Liver (tissue), 9 donors: ENCODE data around the gene ZNF512. TPM values are rescaled to one million over a fixed set of nuclear protein-coding genes. Genes with fewer than 3 reads are reported as not detected.

Source experiments
- DNase-seq: peaks from one replicate; pipeline ENCODE4 v3.0.0-alpha.2; 2017; ENCODE audit warnings: low spot score
- H3K27ac ChIP-seq, 2 donors: one replicate each; pipeline ENCODE4 v1.7.0; 2013; ENCODE audit warnings: inconsistent platforms in 2 of 2, low read length in 2 of 2, control low read depth in 1 of 2, low read depth in 1 of 2, mild to moderate bottlenecking in 1 of 2
- H3K27me3 ChIP-seq, 4 donors: one replicate each; pipeline versions ENCODE4 v1.6.1 to v1.7.0; 2013; ENCODE audit warnings: low read length in 3 of 4, inconsistent platforms in 1 of 4, mild to moderate bottlenecking in 1 of 4, moderate library complexity in 1 of 4; ENCODE audit not compliant: control insufficient read depth in 4 of 4, insufficient read depth in 4 of 4
- H3K36me3 ChIP-seq, 4 donors: one replicate each; pipeline versions ENCODE4 v1.6.1 to v1.7.0; 2013; ENCODE audit warnings: low read length in 3 of 4, mild to moderate bottlenecking in 3 of 4, low read depth in 1 of 4, moderate library complexity in 1 of 4; ENCODE audit not compliant: control insufficient read depth in 4 of 4, insufficient read depth in 3 of 4
- H3K4me1 ChIP-seq, 4 donors: one replicate each; pipeline versions ENCODE4 v1.6.1 to v1.7.0; 2013; ENCODE audit warnings: low read length in 3 of 4, mild to moderate bottlenecking in 3 of 4, moderate library complexity in 1 of 4; ENCODE audit not compliant: control insufficient read depth in 4 of 4, insufficient read depth in 4 of 4
- H3K4me3 ChIP-seq, 3 donors: one replicate each; pipeline versions ENCODE4 v1.6.1 to v1.7.0; 2013; ENCODE audit warnings: low read length in 3 of 3, control low read depth in 1 of 3, low read depth in 1 of 3, mild to moderate bottlenecking in 1 of 3
- H3K9ac ChIP-seq, 2 donors: one replicate each; pipeline ENCODE4 v1.7.0; 2013; ENCODE audit warnings: low read length in 2 of 2, mild to moderate bottlenecking in 2 of 2, moderate library complexity in 2 of 2, control low read depth in 1 of 2, low read depth in 1 of 2
- H3K9me3 ChIP-seq, 4 donors: one replicate each; pipeline versions ENCODE4 v1.6.1 to v1.7.0; 2013; ENCODE audit warnings: low read length in 3 of 4; ENCODE audit not compliant: control insufficient read depth in 4 of 4
- ATF3 ChIP-seq: IDR thresholded peaks from 2 replicates; pipeline ENCODE4 v1.6.1; 2016; ENCODE audit warnings: antibody characterized with exemption
- CTCF ChIP-seq: fragments of 150-350 bp; IDR thresholded peaks from 2 replicates; pipeline ENCODE4 v1.5.1; 2017; ENCODE audit warnings: improper control_type of control experiment, low read depth, low read length; ENCODE audit not compliant: missing input control
- FOXA1 ChIP-seq: IDR thresholded peaks from 2 replicates; pipeline ENCODE4 v1.6.1; 2016; ENCODE audit warnings: antibody characterized with exemption
- FOXA2 ChIP-seq: IDR thresholded peaks from 2 replicates; pipeline ENCODE4 v1.6.1; 2016; ENCODE audit warnings: antibody characterized with exemption
- GABPA ChIP-seq, 2 donors: IDR thresholded peaks in 1 of 2; conservative IDR thresholded peaks in 1 of 2; 2 replicates each; pipeline ENCODE4 v1.6.1; 2016; ENCODE audit warnings: antibody characterized with exemption in 2 of 2, mild to moderate bottlenecking in 1 of 2, moderate library complexity in 1 of 2
- HNF4G ChIP-seq: IDR thresholded peaks from 2 replicates; pipeline ENCODE4 v1.6.1; 2016; ENCODE audit warnings: antibody characterized with exemption
- JUND ChIP-seq, 2 donors: IDR thresholded peaks; 2 replicates each; pipeline ENCODE4 v1.6.1; 2016; ENCODE audit warnings: antibody characterized with exemption in 2 of 2
- NR2F2 ChIP-seq: IDR thresholded peaks from 2 replicates; pipeline ENCODE4 v1.6.1; 2016; ENCODE audit warnings: antibody characterized with exemption
- RAD21 ChIP-seq, 2 donors: IDR thresholded peaks; 2 replicates each; pipeline ENCODE4 v1.6.1; 2016; ENCODE audit warnings: antibody characterized with exemption in 2 of 2, mild to moderate bottlenecking in 2 of 2
- REST ChIP-seq: IDR thresholded peaks from 2 replicates; pipeline ENCODE4 v1.6.1; 2016; ENCODE audit warnings: antibody characterized with exemption, mild to moderate bottlenecking
- SP1 ChIP-seq: IDR thresholded peaks from 2 replicates; pipeline ENCODE4 v1.6.1; 2018; ENCODE audit warnings: antibody characterized with exemption, mild to moderate bottlenecking
- TAF1 ChIP-seq: conservative IDR thresholded peaks from 2 replicates; pipeline ENCODE4 v1.6.1; 2016; ENCODE audit warnings: antibody characterized with exemption, mild to moderate bottlenecking
- YY1 ChIP-seq: IDR thresholded peaks from 2 replicates; pipeline ENCODE4 v1.6.1; 2016; ENCODE audit warnings: antibody characterized with exemption, mild to moderate bottlenecking
- WGBS: extraction: QIAGEN DNeasy Blood & Tissue Kit; methylation state at CpG from one replicate; pipeline ENCODE4 v1.1.7; 2013; 5-methylcytosine and 5-hydroxymethylcytosine counted together
- polyA plus RNA-seq, 2 donors: library from polyadenylated mRNA; stranded (reverse) in 1 of 2; unstranded in 1 of 2; fragments of 200-250 nt in 1 of 2; fragments of >200 nt in 1 of 2; fragmentation: Nextera tagmentation in 1 of 2; extraction: Ambion mirVana in 1 of 2; gene quantifications; one replicate each; pipeline versions ENCODE4 v1.2.1 to v1.2.3, GENCODE V29; 2013 to 2015
- total RNA-seq, 2 donors: library from RNA; depleted of rRNA; stranded (reverse); fragments of >200 nt; gene quantifications; one replicate each; pipeline ENCODE4 v1.2.3, GENCODE V29; 2014
- TF ChIP-seq, protein P1 (sequence below): IDR thresholded peaks from 2 replicates; pipeline ENCODE4 v1.6.1; 2016; ENCODE audit warnings: antibody characterized with exemption
- TF ChIP-seq, protein P2 (sequence below): IDR thresholded peaks from 2 replicates; pipeline ENCODE4 v1.6.1; 2016; ENCODE audit warnings: antibody characterized with exemption
- donor health status: healthy.
- donor health status: healthy.
- donor health status: healthy.
- donor health status: healthy.
- donor health status: healthy.

The ZNF512 gene
- total and polyA plus RNA-seq, 4 donors = 3.3 to 13.0 (median 7.1) TPM

DNA sequence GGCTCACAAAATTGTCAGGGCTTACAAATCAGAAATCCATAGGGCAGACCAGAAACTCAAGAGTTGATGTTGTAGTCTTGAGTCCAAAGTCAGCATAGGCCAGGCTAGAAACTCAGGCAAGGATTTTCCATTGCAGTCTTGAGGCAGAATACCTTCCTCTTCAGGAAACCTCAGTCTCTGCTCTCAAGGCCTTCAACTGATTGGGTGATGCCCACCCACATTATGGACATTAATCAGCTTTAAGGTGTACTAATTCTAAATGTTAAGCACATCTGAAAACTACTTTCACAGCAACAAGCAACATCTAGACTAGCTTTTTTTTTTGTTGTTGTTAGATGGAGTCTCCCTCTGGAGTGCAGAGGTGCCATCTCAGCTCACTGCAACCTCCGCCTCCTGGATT is 31.3 kb upstream of the ZNF512 start:
- 98% methylated on average over 1 of the region's 1 CpG for WGBS
- no peaks in the 10 kb centered on the region for H3K9me3 ChIP-seq

More for the DNA sequence above, 31.3 kb upstream of the ZNF512 start:
- no peaks in the 10 kb centered on the region for H3K36me3 ChIP-seq
- no peak for DNase-seq
- TF ChIP-seq CTCF (no peak), TAF1 (no peak), JUND (IDR thresholded peaks at IDR 0.05) (no peak), REST (no peak), HNF4G (no peak), ATF3 (no peak), FOXA1 (no peak), FOXA2 (no peak), SP1 (no peak), RAD21 (IDR thresholded peaks at IDR 0.05) (no peak), NR2F2 (no peak), YY1 (no peak), GABPA (IDR thresholded peaks at IDR 0.05 in 1 of 2, conservative IDR thresholded peaks at IDR 0.05 in 1 of 2) (no peak)
- TF ChIP-seq, protein P1, sequence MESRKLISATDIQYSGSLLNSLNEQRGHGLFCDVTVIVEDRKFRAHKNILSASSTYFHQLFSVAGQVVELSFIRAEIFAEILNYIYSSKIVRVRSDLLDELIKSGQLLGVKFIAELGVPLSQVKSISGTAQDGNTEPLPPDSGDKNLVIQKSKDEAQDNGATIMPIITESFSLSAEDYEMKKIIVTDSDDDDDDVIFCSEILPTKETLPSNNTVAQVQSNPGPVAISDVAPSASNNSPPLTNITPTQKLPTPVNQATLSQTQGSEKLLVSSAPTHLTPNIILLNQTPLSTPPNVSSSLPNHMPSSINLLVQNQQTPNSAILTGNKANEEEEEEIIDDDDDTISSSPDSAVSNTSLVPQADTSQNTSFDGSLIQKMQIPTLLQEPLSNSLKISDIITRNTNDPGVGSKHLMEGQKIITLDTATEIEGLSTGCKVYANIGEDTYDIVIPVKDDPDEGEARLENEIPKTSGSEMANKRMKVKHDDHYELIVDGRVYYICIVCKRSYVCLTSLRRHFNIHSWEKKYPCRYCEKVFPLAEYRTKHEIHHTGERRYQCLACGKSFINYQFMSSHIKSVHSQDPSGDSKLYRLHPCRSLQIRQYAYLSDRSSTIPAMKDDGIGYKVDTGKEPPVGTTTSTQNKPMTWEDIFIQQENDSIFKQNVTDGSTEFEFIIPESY = no peak
- TF ChIP-seq, protein P2, sequence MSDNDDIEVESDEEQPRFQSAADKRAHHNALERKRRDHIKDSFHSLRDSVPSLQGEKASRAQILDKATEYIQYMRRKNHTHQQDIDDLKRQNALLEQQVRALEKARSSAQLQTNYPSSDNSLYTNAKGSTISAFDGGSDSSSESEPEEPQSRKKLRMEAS = no peak
- no peak overlapping the region for H3K27ac ChIP-seq
- no peak overlapping the region for H3K4me3 ChIP-seq
- no peak overlapping the region for H3K9ac ChIP-seq
- H3K4me1 ChIP-seq = no peaks in the 10 kb centered on the region
- no peaks in the 10 kb centered on the region for H3K27me3 ChIP-seq
